Stimulated activated naive CD4-positive, alpha-beta T cell (primary cell): Measurements from ENCODE around the gene IGSF9.
A peak's percentile ranks its signal among the peaks of the same experiment; 100 is the strongest.

Experiments
- DNase-seq, 6 experiments: peaks; one replicate each; lab custom pipeline; 2025; lab: John Stamatoyannopoulos, UW

The IGSF9 gene

GRCh38 chr1:159944623-159945455, 574 bp downstream of the IGSF9 start:
- DNase-seq = no peak

GRCh38 chr1:159943908-159944622, 1.3 kb downstream of the IGSF9 start:
- DNase-seq = no peak

- DNase-seq = no peak
Measured at GRCh38 chr1:159943278-159943640, 2.2 kb downstream of the IGSF9 start.

GRCh38 chr1:159942632-159943277, 2.7 kb downstream of the IGSF9 start:
- DNase-seq = no peak

GRCh38 chr1:159941591-159942560, 3.5 kb downstream of the IGSF9 start:
- no peak for DNase-seq

GRCh38 chr1:159941141-159941540, 4.3 kb downstream of the IGSF9 start:
- DNase-seq = no peak

- no peak for DNase-seq
Measured at GRCh38 chr1:159940006-159940620, 5.3 kb downstream of the IGSF9 start.

GRCh38 chr1:159939678-159940002, 5.8 kb downstream of the IGSF9 start:
- no peak for DNase-seq

- no peak for DNase-seq
Measured at GRCh38 chr1:159938905-159939677, 6.3 kb downstream of the IGSF9 start.

- no peak for DNase-seq
Measured at GRCh38 chr1:159938211-159938852, 7.1 kb downstream of the IGSF9 start.

GRCh38 chr1:159937054-159937750, 8.2 kb downstream of the IGSF9 start:
- DNase-seq = no peak

GRCh38 chr1:159936273-159936904, 9.0 kb downstream of the IGSF9 start:
- peak; percentile 34 to 82 (median 70) for DNase-seq

- DNase-seq = no peak
Measured at GRCh38 chr1:159935719-159936272, 9.6 kb downstream of the IGSF9 start.

GRCh38 chr1:159935305-159935704, 10.1 kb downstream of the IGSF9 start:
- no peak for DNase-seq

- DNase-seq = no peak
Measured at GRCh38 chr1:159934136-159935039, 11.0 kb downstream of the IGSF9 start.

GRCh38 chr1:159933347-159933746, 12.1 kb downstream of the IGSF9 start:
- no peak for DNase-seq
